GM12878 (cell line): ENCODE measurements around the gene YPEL2. TPM values are rescaled to one million over a fixed set of nuclear protein-coding genes. Genes with fewer than 3 reads are reported as not detected.

Source experiments
- ATAC-seq: fragments of 200-7000 bp; cut with Tn5 transposase; 3 replicates; pipeline ENCODE4 v1.9.1; 2020; ENCODE audit warnings: mild to moderate bottlenecking, moderate library complexity
- BruUV-seq: library from RNA; stranded (reverse); fragments of 400-500 nt; replicated peaks from 2 replicates; lab custom pipeline; 2021; lab: Mats Ljungman, UMichigan
- CTCF ChIA-PET: fragments of 300-600 bp; sonication (Branson Sonifier 250); formaldehyde crosslinking; extraction: SDS; loops from one replicate; lab custom pipeline; 2021; ENCODE audit warnings: inconsistent platforms; lab: Yijun Ruan, JAX
- POLR2A ChIA-PET: fragments of 350-600 bp; formaldehyde crosslinking; extraction: SDS; loops from one replicate; lab custom pipeline; 2021; ENCODE audit warnings: inconsistent platforms; lab: Charles Lee
- RAD21 ChIA-PET: fragments of 300-600 bp; sonication (Branson Sonifier 250); formaldehyde crosslinking; loops from one replicate; lab custom pipeline; 2023; ENCODE audit warnings: antibody characterized with exemption; ENCODE audit not compliant: unreplicated experiment; lab: Charles Lee
- SMC1A ChIA-PET: fragments of 300-600 bp; sonication (Branson Sonifier 250); formaldehyde crosslinking; loops from one replicate; lab custom pipeline; 2023; ENCODE audit not compliant: unreplicated experiment, uncharacterized antibody; lab: Charles Lee
- DNase-seq: peaks from one replicate; pipeline ENCODE4 v3.0.0-alpha.2; 2011; ENCODE audit warnings: low read depth, low spot score
- FAIRE-seq: peaks from 3 replicates; lab custom pipeline; 2011; peaks lifted over from hg19 to GRCh38; lab: Jason Lieb, UNC
- H2AFZ ChIP-seq: 2 replicates; pipeline ENCODE4 v1.6.0; 2011; ENCODE audit warnings: low read depth, low read length, control low read depth; ENCODE audit not compliant: control insufficient read depth
- H3K27ac ChIP-seq: 2 replicates; pipeline ENCODE4 v1.5.1; 2011; ENCODE audit warnings: control low read depth; ENCODE audit not compliant: control insufficient read depth, insufficient read depth
- H3K27me3 ChIP-seq, 2 experiments: replicated peaks in 1 of 2; 2 replicates each; pipeline versions ENCODE4 v1.6.0 to v1.6.1; 2011; ENCODE audit warnings: low read length in 1 of 2; ENCODE audit not compliant: control insufficient read depth in 2 of 2, insufficient read depth in 2 of 2
- H3K36me3 ChIP-seq, 2 experiments: 2 replicates each; pipeline ENCODE4 v1.5.1; 2011; ENCODE audit warnings: low read length in 1 of 2; ENCODE audit not compliant: control insufficient read depth in 2 of 2, insufficient read depth in 2 of 2
- H3K4me1 ChIP-seq: 2 replicates; pipeline ENCODE4 v1.6.1; 2011; ENCODE audit warnings: mild to moderate bottlenecking, low read length, moderate library complexity, mixed read lengths; ENCODE audit not compliant: control insufficient read depth, insufficient read depth
- H3K4me2 ChIP-seq: 2 replicates; pipeline ENCODE4 v1.6.0; 2011; ENCODE audit warnings: control low read depth; ENCODE audit not compliant: control insufficient read depth, insufficient read depth
- H3K4me3 ChIP-seq: fragments of 200-600 bp; sonication (generic); 2 replicates; pipeline ENCODE4 v1.5.1; 2016
- H3K79me2 ChIP-seq: 2 replicates; pipeline ENCODE4 v1.6.0; 2011; ENCODE audit warnings: low read length; ENCODE audit not compliant: control insufficient read depth, insufficient read depth
- H3K9ac ChIP-seq: 2 replicates; pipeline ENCODE4 v1.8.0; 2011; ENCODE audit warnings: low read length, control low read depth, mixed read lengths; ENCODE audit not compliant: control insufficient read depth, insufficient read depth
- H3K9me3 ChIP-seq: replicated peaks from 3 replicates; pipeline ENCODE4 v1.5.1; 2011; ENCODE audit warnings: mild to moderate bottlenecking, low read length; ENCODE audit not compliant: control insufficient read depth, insufficient read depth
- H4K20me1 ChIP-seq: 2 replicates; pipeline ENCODE4 v1.6.0; 2011; ENCODE audit not compliant: control insufficient read depth, insufficient read depth
- ASH2L ChIP-seq: fragments of 300-600, 200-600 bp; sonication (generic); IDR thresholded peaks from 2 replicates; pipeline ENCODE4 v1.6.1; 2017; ENCODE audit warnings: low read depth, mild to moderate bottlenecking, borderline replicate concordance
- BRCA1 ChIP-seq: IDR thresholded peaks from 2 replicates; pipeline ENCODE4 v1.6.1; 2011; ENCODE audit warnings: low read depth, low read length, improper control_type of control experiment
- CBFB ChIP-seq: IDR thresholded peaks from 2 replicates; pipeline ENCODE4 v1.6.1; 2016; ENCODE audit warnings: antibody characterized with exemption, low read depth
- HCFC1 ChIP-seq: fragments of 150-350 bp; IDR thresholded peaks from 2 replicates; pipeline ENCODE4 v1.6.1; 2014; ENCODE audit warnings: low read length
- JUND ChIP-seq: IDR thresholded peaks from 2 replicates; pipeline ENCODE4 v1.6.1; 2012; ENCODE audit warnings: low read depth, mild to moderate bottlenecking, low read length, improper control_type of control experiment, moderate library complexity
- KLF5 ChIP-seq: fragments of 450-650 bp; IDR thresholded peaks from 2 replicates; pipeline ENCODE4 v1.6.1; 2014; ENCODE audit warnings: mild to moderate bottlenecking; ENCODE audit not compliant: partially characterized antibody
- NFIC ChIP-seq: IDR thresholded peaks from 2 replicates; pipeline ENCODE4 v1.6.1; 2012; ENCODE audit warnings: low read depth, mild to moderate bottlenecking, inconsistent platforms, low read length, moderate library complexity
- NR2F1 ChIP-seq: fragments of 450-650 bp; conservative IDR thresholded peaks from 2 replicates; pipeline ENCODE4 v1.6.1; 2017; ENCODE audit warnings: mild to moderate bottlenecking
- RAD21 ChIP-seq: IDR thresholded peaks from 2 replicates; pipeline ENCODE4 v1.6.1; 2011; ENCODE audit warnings: mild to moderate bottlenecking, low read depth, low read length, moderate library complexity; ENCODE audit not compliant: insufficient read depth
- SMC3 ChIP-seq: IDR thresholded peaks from 2 replicates; pipeline ENCODE4 v1.6.1; 2011; ENCODE audit warnings: low read length, improper control_type of control experiment, borderline replicate concordance
- SREBF2 ChIP-seq: IDR thresholded peaks from 2 replicates; pipeline ENCODE4 v1.6.1; 2012; ENCODE audit warnings: mild to moderate bottlenecking, low read length
- STAT1 ChIP-seq: fragments of 450-650 bp; conservative IDR thresholded peaks from 2 replicates; pipeline ENCODE4 v1.6.1; 2014; ENCODE audit warnings: antibody characterized with exemption, mild to moderate bottlenecking
- ZSCAN29 ChIP-seq: fragments of 450-650 bp; IDR thresholded peaks from 2 replicates; pipeline ENCODE4 v1.6.1; 2017; ENCODE audit warnings: mild to moderate bottlenecking, moderate library complexity
- WGBS: methylation state at CpG from one replicate; pipeline ENCODE4 v1.1.6; 2016; ENCODE audit warnings: low lambda C conversion rate; ENCODE audit not compliant: insufficient replicate concordance, insufficient coverage; ENCODE audit errors: missing lambda C conversion rate; 5-methylcytosine and 5-hydroxymethylcytosine counted together
- in situ Hi-C: fragments of 300-500 bp; cut with MboI; formaldehyde crosslinking; loops from 9 replicates; pipeline ENCODE4 v1.14.3; 2018; ENCODE audit warnings: mixed read lengths
- intact Hi-C: fragments of 100-400 bp; cut with micrococcal nuclease; formaldehyde crosslinking; loops from one replicate; pipeline ENCODE4 v1.14.2; 2022; ENCODE audit not compliant: unreplicated experiment
- polyA plus RNA-seq, 11 experiments: library from polyadenylated mRNA; depleted of rRNA in 4 of 11; unstranded in 6 of 11; stranded (reverse) in 5 of 11; fragments of >200 nt; fragmentation: Nextera tagmentation in 4 of 11; fragmentation: Illumina TruSeq in 1 of 11; extraction: Ambion mirVana in 4 of 11; extraction: Trizol in 1 of 11; gene quantifications; 1 replicate in 1 of 11; 2 replicates in 10 of 11; pipeline versions ENCODE4 v1.2.1 to v1.2.3, GENCODE V29; 2011 to 2016; ENCODE audit warnings: inconsistent platforms in 2 of 11, missing spikeins in 2 of 11, low read depth in 1 of 11
- total RNA-seq, 4 experiments: library from RNA; depleted of rRNA in 3 of 4; stranded (reverse); fragments of >200 nt in 3 of 4; fragmentation: Illumina TruSeq in 1 of 4; extraction: Trizol in 1 of 4; gene quantifications; 2 replicates each; pipeline versions ENCODE4 v1.2.1 to v1.2.3, GENCODE V29; 2013 to 2021
- TF ChIP-seq, protein P1 (sequence below): IDR thresholded peaks from 2 replicates; pipeline ENCODE4 v1.6.1; 2012; ENCODE audit warnings: low read depth, low read length, improper control_type of control experiment
- TF ChIP-seq, protein P2 (sequence below): IDR thresholded peaks from 2 replicates; pipeline ENCODE4 v1.6.1; 2011; ENCODE audit warnings: low read depth, mild to moderate bottlenecking, low read length, moderate library complexity, borderline replicate concordance; ENCODE audit errors: extremely low read depth
- TF ChIP-seq, protein P3 (sequence below): fragments of 450-650 bp; IDR thresholded peaks from 2 replicates; pipeline ENCODE4 v1.6.1; 2017; ENCODE audit warnings: mild to moderate bottlenecking, low read depth, inconsistent platforms; ENCODE audit not compliant: poor library complexity, severe bottlenecking
- TF ChIP-seq, protein P4 (sequence below): fragments of 450-650 bp; IDR thresholded peaks from 2 replicates; pipeline ENCODE4 v1.6.1; 2016; ENCODE audit warnings: mild to moderate bottlenecking

Gene YPEL2
- total and polyA plus RNA-seq, 10 of the 15 experiments (the other 5 are each of a cell fraction or from before 2014, with no cell fraction given) = 0.11 to 8.1 (median 0.48) TPM

DNA sequence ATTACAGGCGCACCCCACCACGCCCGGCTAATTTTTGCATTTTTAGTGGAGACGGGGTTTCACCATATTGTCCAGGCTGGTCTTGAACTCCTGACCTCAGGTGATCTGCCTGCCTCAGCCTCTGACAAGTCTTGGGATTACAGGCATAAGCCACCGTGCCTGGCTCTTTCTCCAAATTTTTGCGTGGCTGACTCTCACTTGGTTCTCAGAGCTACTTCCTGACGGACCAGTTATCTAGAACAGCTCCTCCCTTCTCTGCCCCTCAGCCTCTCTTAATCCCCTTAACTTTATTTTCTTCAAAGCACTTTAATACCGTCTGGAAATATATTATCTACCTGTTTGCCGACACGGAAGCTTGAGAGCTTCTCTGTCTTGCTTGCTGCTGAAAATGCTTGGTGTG is 4.2 kb downstream of the YPEL2 start:
- peaks cover 0 to 7% of the 10 kb centered on the region in 2 experiments; a peak in 2 of 4 replicates for H3K27me3 ChIP-seq
- BruUV-seq = no TSS peak
- TF ChIP-seq, protein P1, sequence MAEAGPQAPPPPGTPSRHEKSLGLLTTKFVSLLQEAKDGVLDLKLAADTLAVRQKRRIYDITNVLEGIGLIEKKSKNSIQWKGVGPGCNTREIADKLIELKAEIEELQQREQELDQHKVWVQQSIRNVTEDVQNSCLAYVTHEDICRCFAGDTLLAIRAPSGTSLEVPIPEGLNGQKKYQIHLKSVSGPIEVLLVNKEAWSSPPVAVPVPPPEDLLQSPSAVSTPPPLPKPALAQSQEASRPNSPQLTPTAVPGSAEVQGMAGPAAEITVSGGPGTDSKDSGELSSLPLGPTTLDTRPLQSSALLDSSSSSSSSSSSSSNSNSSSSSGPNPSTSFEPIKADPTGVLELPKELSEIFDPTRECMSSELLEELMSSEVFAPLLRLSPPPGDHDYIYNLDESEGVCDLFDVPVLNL = no peak
- no peak for TF ChIP-seq BRCA1
- no peak for TF ChIP-seq ZSCAN29
- no peak for TF ChIP-seq SMC3
- TF ChIP-seq ASH2L = no peak
- no peak for TF ChIP-seq HCFC1
- no peak for TF ChIP-seq NFIC
- TF ChIP-seq JUND = no peak
- TF ChIP-seq, protein P2, sequence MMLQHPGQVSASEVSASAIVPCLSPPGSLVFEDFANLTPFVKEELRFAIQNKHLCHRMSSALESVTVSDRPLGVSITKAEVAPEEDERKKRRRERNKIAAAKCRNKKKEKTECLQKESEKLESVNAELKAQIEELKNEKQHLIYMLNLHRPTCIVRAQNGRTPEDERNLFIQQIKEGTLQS = no peak
- TF ChIP-seq, protein P3, sequence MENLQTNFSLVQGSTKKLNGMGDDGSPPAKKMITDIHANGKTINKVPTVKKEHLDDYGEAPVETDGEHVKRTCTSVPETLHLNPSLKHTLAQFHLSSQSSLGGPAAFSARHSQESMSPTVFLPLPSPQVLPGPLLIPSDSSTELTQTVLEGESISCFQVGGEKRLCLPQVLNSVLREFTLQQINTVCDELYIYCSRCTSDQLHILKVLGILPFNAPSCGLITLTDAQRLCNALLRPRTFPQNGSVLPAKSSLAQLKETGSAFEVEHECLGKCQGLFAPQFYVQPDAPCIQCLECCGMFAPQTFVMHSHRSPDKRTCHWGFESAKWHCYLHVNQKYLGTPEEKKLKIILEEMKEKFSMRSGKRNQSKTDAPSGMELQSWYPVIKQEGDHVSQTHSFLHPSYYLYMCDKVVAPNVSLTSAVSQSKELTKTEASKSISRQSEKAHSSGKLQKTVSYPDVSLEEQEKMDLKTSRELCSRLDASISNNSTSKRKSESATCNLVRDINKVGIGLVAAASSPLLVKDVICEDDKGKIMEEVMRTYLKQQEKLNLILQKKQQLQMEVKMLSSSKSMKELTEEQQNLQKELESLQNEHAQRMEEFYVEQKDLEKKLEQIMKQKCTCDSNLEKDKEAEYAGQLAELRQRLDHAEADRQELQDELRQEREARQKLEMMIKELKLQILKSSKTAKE = no peak
- TF ChIP-seq CBFB = no peak
- TF ChIP-seq, protein P4, sequence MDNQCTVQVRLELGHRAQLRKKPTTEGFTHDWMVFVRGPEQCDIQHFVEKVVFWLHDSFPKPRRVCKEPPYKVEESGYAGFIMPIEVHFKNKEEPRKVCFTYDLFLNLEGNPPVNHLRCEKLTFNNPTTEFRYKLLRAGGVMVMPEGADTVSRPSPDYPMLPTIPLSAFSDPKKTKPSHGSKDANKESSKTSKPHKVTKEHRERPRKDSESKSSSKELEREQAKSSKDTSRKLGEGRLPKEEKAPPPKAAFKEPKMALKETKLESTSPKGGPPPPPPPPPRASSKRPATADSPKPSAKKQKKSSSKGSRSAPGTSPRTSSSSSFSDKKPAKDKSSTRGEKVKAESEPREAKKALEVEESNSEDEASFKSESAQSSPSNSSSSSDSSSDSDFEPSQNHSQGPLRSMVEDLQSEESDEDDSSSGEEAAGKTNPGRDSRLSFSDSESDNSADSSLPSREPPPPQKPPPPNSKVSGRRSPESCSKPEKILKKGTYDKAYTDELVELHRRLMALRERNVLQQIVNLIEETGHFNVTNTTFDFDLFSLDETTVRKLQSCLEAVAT = no peak
- no peak for TF ChIP-seq KLF5
- TF ChIP-seq RAD21 = no peak
- TF ChIP-seq SREBF2 = no peak
- TF ChIP-seq NR2F1 = no peak
- TF ChIP-seq STAT1 = no peak
- POLR2A ChIA-PET = interaction anchor here (2.3 kb wide), 1 partner anchor 26 kb away, joined by 6 read pairs; no protein-coding TSS in a partner anchor
- H3K36me3 ChIP-seq = no peaks in the 10 kb centered on the region
- CTCF ChIA-PET = interaction anchor here (1.1 to 6.9 kb wide), 4 partner anchors 46 to 104 kb away, joined by 3 to 53 read pairs (median 8); no protein-coding TSS in a partner anchor
- intact Hi-C loops = no loop called here
- no peak overlapping the region for H2AFZ ChIP-seq
- in situ Hi-C loops = no loop called here
- RAD21 ChIA-PET = interaction anchor here (1.2 kb wide), 1 partner anchor 80 kb away, joined by 3 read pairs; no protein-coding TSS in a partner anchor
- H4K20me1 ChIP-seq = no peaks in the 10 kb centered on the region; the same call in 1 of the 2 replicates
- DNase-seq = no peak
- no peak overlapping the region for H3K9ac ChIP-seq
- H3K4me3 ChIP-seq = no peak overlapping the region
- SMC1A ChIA-PET = interaction anchor here (0.8 to 2.3 kb wide), 5 partner anchors 15 to 106 kb away, joined by 3 to 8 read pairs (median 4); no protein-coding TSS in a partner anchor
- no peak for ATAC-seq
- no peak overlapping the region for H3K27ac ChIP-seq
- WGBS = 80% methylated on average over 10 of the region's 10 CpGs
- FAIRE-seq = no peak
- peaks cover 3% of the 10 kb centered on the region for H3K79me2 ChIP-seq
- H3K4me2 ChIP-seq = no peak overlapping the region
- H3K9me3 ChIP-seq = no peaks in the 10 kb centered on the region
- H3K4me1 ChIP-seq = peaks cover 7% of the 10 kb centered on the region
